Activated naive CD4-positive, alpha-beta T cell treated with anti-CD3 and anti-CD28 coated beads, Interleukin-2, amount 10 ng/mL, durations not matched to agents 7 days and 5 days (primary cell): ENCODE measurements around the gene OSBPL9.
"Not testable (repeated sequence)": the region's sequence is repeated elsewhere in the genome, so short reads cannot be mapped to it uniquely, and the experiment has no call there.

Experiments used
- CTCF ChIA-PET: fragments of 350-600 bp; sonication (Branson Sonifier 250); formaldehyde crosslinking; loops from one replicate; lab custom pipeline; 2021; ENCODE audit warnings: antibody characterized with exemption; lab: Charles Lee
- DNase-seq: peaks from one replicate; pipeline ENCODE4 v3.0.0-alpha.2; 2020
- H3K27ac Mint-ChIP-seq: one replicate; pipeline ENCODE4 v1.8.0; 2021; ENCODE audit warnings: mild to moderate bottlenecking, moderate library complexity, mixed read lengths
- H3K27me3 Mint-ChIP-seq: one replicate; pipeline ENCODE4 v1.8.0; 2021; ENCODE audit warnings: mild to moderate bottlenecking, mixed read lengths
- H3K36me3 Mint-ChIP-seq: one replicate; pipeline ENCODE4 v1.8.0; 2021; ENCODE audit warnings: mixed read lengths
- H3K4me1 Mint-ChIP-seq: one replicate; pipeline ENCODE4 v1.8.0; 2021; ENCODE audit warnings: mixed read lengths
- H3K4me3 Mint-ChIP-seq: one replicate; pipeline ENCODE4 v1.8.0; 2021; ENCODE audit warnings: mild to moderate bottlenecking, moderate library complexity, mixed read lengths
- H3K9me3 Mint-ChIP-seq: one replicate; pipeline ENCODE4 v1.8.0; 2021; ENCODE audit warnings: mixed read lengths

OSBPL9 gene

GRCh38 chr1:51729156-51729823 is 112.4 kb downstream of the OSBPL9 start:
- no peaks in the 10 kb centered on the region for H3K36me3 Mint-ChIP-seq

GRCh38 chr1:51729824-51730301 is 113.0 kb downstream of the OSBPL9 start:
- Mint-ChIP-seq H3K36me3 (no peaks in the 10 kb centered on the region), H3K9me3 (no peaks in the 10 kb centered on the region), H3K4me3 (peak overlapping the region; percentile 89), H3K4me1 (peaks cover 39% of the 10 kb centered on the region), H3K27me3 (no peaks in the 10 kb centered on the region), H3K27ac (peak overlapping the region; percentile 91)
- CTCF ChIA-PET, result interaction anchor here (1.7 to 1.9 kb wide), 2 partner anchors 9 to 39 kb away, joined by 4 read pairs; no protein-coding TSS in a partner anchor
- DNase-seq, result no peak

More at GRCh38 chr1:51729156-51729823, 112.4 kb downstream of the OSBPL9 start:
- CTCF ChIA-PET, result interaction anchor here (1.9 kb wide), 1 partner anchor 40 kb away, joined by 4 read pairs; no protein-coding TSS in a partner anchor
- Mint-ChIP-seq H3K9me3 (no peaks in the 10 kb centered on the region), H3K27ac (peak overlapping the region; percentile 91), H3K4me3 (peak overlapping the region; percentile 89), H3K4me1 (peaks cover 35% of the 10 kb centered on the region), H3K27me3 (no peaks in the 10 kb centered on the region)
- DNase-seq, result peak; percentile 97

GRCh38 chr1:51731998-51732397 is 115.1 kb downstream of the OSBPL9 start:
- CTCF ChIA-PET, result no interaction called here
- no peak for DNase-seq
- Mint-ChIP-seq H3K4me1 (peaks cover 52% of the 10 kb centered on the region), H3K27ac (no peak overlapping the region), H3K27me3 (no peaks in the 10 kb centered on the region), H3K4me3 (no peak overlapping the region), H3K36me3 (no peaks in the 10 kb centered on the region), H3K9me3 (no peaks in the 10 kb centered on the region)

- Mint-ChIP-seq H3K27me3 (no peaks in the 10 kb centered on the region), H3K27ac (no peak overlapping the region), H3K36me3 (no peaks in the 10 kb centered on the region), H3K4me1 (peaks cover 50% of the 10 kb centered on the region), H3K9me3 (no peaks in the 10 kb centered on the region), H3K4me3 (no peak overlapping the region)
- no peak for DNase-seq
- CTCF ChIA-PET, result no interaction called here
Measured at GRCh38 chr1:51732701-51733425, 116.0 kb downstream of the OSBPL9 start.

GRCh38 chr1:51733426-51733774 is 116.5 kb downstream of the OSBPL9 start:
- H3K36me3 Mint-ChIP-seq, H3K27ac Mint-ChIP-seq, H3K4me3 Mint-ChIP-seq, H3K27me3 Mint-ChIP-seq, H3K9me3 Mint-ChIP-seq, DNase-seq: not testable (repeated sequence)
- CTCF ChIA-PET, result interaction anchor here (0.7 kb wide), 3 partner anchors 35 to 414 kb away, joined by 3 to 4 read pairs (median 3); no protein-coding TSS in a partner anchor
- H3K4me1 Mint-ChIP-seq, result peaks cover 44% of the 10 kb centered on the region

- CTCF ChIA-PET, result interaction anchor here (0.7 kb wide), 3 partner anchors 34 to 414 kb away, joined by 3 to 4 read pairs (median 3); no protein-coding TSS in a partner anchor
- Mint-ChIP-seq H3K36me3 (no peaks in the 10 kb centered on the region), H3K9me3 (no peaks in the 10 kb centered on the region)
Measured at GRCh38 chr1:51733793-51734522, 117.1 kb downstream of the OSBPL9 start.

GRCh38 chr1:51734896-51735745 is 118.2 kb downstream of the OSBPL9 start:
- H3K4me1 Mint-ChIP-seq, result peaks cover 37% of the 10 kb centered on the region
- no peaks in the 10 kb centered on the region for H3K36me3 Mint-ChIP-seq
- H3K27ac Mint-ChIP-seq, result no peak overlapping the region
- no peak overlapping the region for H3K4me3 Mint-ChIP-seq
- no peak for DNase-seq
- no peaks in the 10 kb centered on the region for H3K9me3 Mint-ChIP-seq
- CTCF ChIA-PET, result no interaction called here
- H3K27me3 Mint-ChIP-seq, result no peaks in the 10 kb centered on the region

More at GRCh38 chr1:51733793-51734522, 117.1 kb downstream of the OSBPL9 start:
- H3K4me1 Mint-ChIP-seq, result peaks cover 39% of the 10 kb centered on the region
- no peak overlapping the region for H3K4me3 Mint-ChIP-seq
- no peak overlapping the region for H3K27ac Mint-ChIP-seq
- H3K27me3 Mint-ChIP-seq, result no peaks in the 10 kb centered on the region
- no peak for DNase-seq

GRCh38 chr1:51735746-51736254 is 118.9 kb downstream of the OSBPL9 start:
- CTCF ChIA-PET, result no interaction called here

GRCh38 chr1:51736702-51737101 is 119.8 kb downstream of the OSBPL9 start:
- CTCF ChIA-PET, result no interaction called here
- no peak overlapping the region for H3K4me3 Mint-ChIP-seq
- peaks cover under 1% of the 10 kb centered on the region for H3K36me3 Mint-ChIP-seq
- no peaks in the 10 kb centered on the region for H3K27me3 Mint-ChIP-seq
- no peak for DNase-seq
- H3K4me1 Mint-ChIP-seq, result peaks cover 28% of the 10 kb centered on the region
- H3K27ac Mint-ChIP-seq, result no peak overlapping the region
- H3K9me3 Mint-ChIP-seq, result no peaks in the 10 kb centered on the region

More at GRCh38 chr1:51735746-51736254, 118.9 kb downstream of the OSBPL9 start:
- H3K4me1 Mint-ChIP-seq, result peaks cover 34% of the 10 kb centered on the region
- H3K27ac Mint-ChIP-seq, result no peak overlapping the region
- no peak overlapping the region for H3K4me3 Mint-ChIP-seq
- H3K27me3 Mint-ChIP-seq, result no peaks in the 10 kb centered on the region
- DNase-seq, result no peak
- H3K36me3 Mint-ChIP-seq, result no peaks in the 10 kb centered on the region
- no peaks in the 10 kb centered on the region for H3K9me3 Mint-ChIP-seq

GRCh38 chr1:51738681-51739080 is 121.8 kb downstream of the OSBPL9 start:
- H3K36me3 Mint-ChIP-seq, result peaks cover 5% of the 10 kb centered on the region
- DNase-seq, result no peak
- CTCF ChIA-PET, result interaction anchor here (1.8 kb wide), 1 partner anchor 8 kb away, joined by 4 read pairs; no protein-coding TSS in a partner anchor
- no peak overlapping the region for H3K27ac Mint-ChIP-seq
- H3K9me3 Mint-ChIP-seq, result no peaks in the 10 kb centered on the region
- peaks cover 24% of the 10 kb centered on the region for H3K4me1 Mint-ChIP-seq
- no peak overlapping the region for H3K4me3 Mint-ChIP-seq
- H3K27me3 Mint-ChIP-seq, result no peaks in the 10 kb centered on the region

GRCh38 chr1:51740652-51741051 is 123.8 kb downstream of the OSBPL9 start:
- Mint-ChIP-seq H3K27ac (no peak overlapping the region), H3K4me1 (peaks cover 8% of the 10 kb centered on the region), H3K9me3 (no peaks in the 10 kb centered on the region), H3K36me3 (peaks cover 5% of the 10 kb centered on the region), H3K27me3 (no peaks in the 10 kb centered on the region), H3K4me3 (no peak overlapping the region)
- CTCF ChIA-PET, result no interaction called here
- DNase-seq, result no peak

- Mint-ChIP-seq H3K4me3 (no peak overlapping the region), H3K4me1 (peaks cover 5% of the 10 kb centered on the region), H3K36me3 (peaks cover 5% of the 10 kb centered on the region), H3K27ac (no peak overlapping the region), H3K9me3 (no peaks in the 10 kb centered on the region), H3K27me3 (no peaks in the 10 kb centered on the region)
- DNase-seq, result no peak
- CTCF ChIA-PET, result no interaction called here
Measured at GRCh38 chr1:51741121-51741681, 124.3 kb downstream of the OSBPL9 start.
